Retinal pigment epithelial cell (primary cell): ENCODE data around the gene SMYD2.

Experiments used
- DNase-seq: peaks from one replicate; pipeline ENCODE4 v3.0.0-alpha.2; 2010; ENCODE audit warnings: low read depth
- H3K4me3 ChIP-seq: 2 replicates; pipeline ENCODE4 v1.5.1; 2011; ENCODE audit warnings: mild to moderate bottlenecking, low read length, control low read depth, moderate library complexity
- CTCF ChIP-seq: conservative IDR thresholded peaks from 2 replicates; pipeline ENCODE4 v1.5.1; 2011; ENCODE audit warnings: low read depth, low read length, control low read depth, inconsistent platforms

The SMYD2 gene

GRCh38 chr1:214349781-214350180 lies 68.8 kb downstream of the SMYD2 start:
- TF ChIP-seq CTCF: no peak
- peak; percentile 35 for DNase-seq
- H3K4me3 ChIP-seq: no peak overlapping the region

GRCh38 chr1:214351551-214352277 lies 70.8 kb downstream of the SMYD2 start:
- TF ChIP-seq CTCF: no peak
- DNase-seq: no peak
- H3K4me3 ChIP-seq: no peak overlapping the region

- DNase-seq: no peak
- TF ChIP-seq CTCF: no peak
- H3K4me3 ChIP-seq: no peak overlapping the region
These were observed 71.9 kb downstream of the SMYD2 start for GRCh38 chr1:214352838-214353237.

GRCh38 chr1:214354440-214355148 lies 73.6 kb downstream of the SMYD2 start:
- H3K4me3 ChIP-seq: no peak overlapping the region
- no peak for DNase-seq
- no peak for TF ChIP-seq CTCF

- no peak for DNase-seq
- no peak for TF ChIP-seq CTCF
These were observed 79.2 kb downstream of the SMYD2 start for GRCh38 chr1:214360116-214360515.

GRCh38 chr1:214360525-214361164 lies 79.7 kb downstream of the SMYD2 start:
- no peak overlapping the region for H3K4me3 ChIP-seq
- DNase-seq: no peak
- no peak for TF ChIP-seq CTCF

More at GRCh38 chr1:214360116-214360515, 79.2 kb downstream of the SMYD2 start:
- no peak overlapping the region for H3K4me3 ChIP-seq

- DNase-seq: no peak
- H3K4me3 ChIP-seq: no peak overlapping the region
- TF ChIP-seq CTCF: no peak
These were observed 80.7 kb downstream of the SMYD2 start for GRCh38 chr1:214361636-214362035.
